ENCODE data around the gene PARVB.

Gene PARVB

GRCh38 chr22:44199866-44200265, 175.8 kb downstream of the PARVB start:
- Histone ChIP-seq H3K4me3 (no peak overlapping the region), H3K36me3 (replicated peaks) (no peaks in the 10 kb centered on the region), H3K4me1 (no peaks in the 10 kb centered on the region), H3K9me3 (no peaks in the 10 kb centered on the region), H3K27me3 (ENCODE audit: low read depth) (no peaks in the 10 kb centered on the region)
- in situ Hi-C loops (cut with MboI; ENCODE audit: low sequenced_read_pairs) = no loop called here
- no peak for DNase-seq (ENCODE audit: low spot score in 2 of 2)

DNA sequence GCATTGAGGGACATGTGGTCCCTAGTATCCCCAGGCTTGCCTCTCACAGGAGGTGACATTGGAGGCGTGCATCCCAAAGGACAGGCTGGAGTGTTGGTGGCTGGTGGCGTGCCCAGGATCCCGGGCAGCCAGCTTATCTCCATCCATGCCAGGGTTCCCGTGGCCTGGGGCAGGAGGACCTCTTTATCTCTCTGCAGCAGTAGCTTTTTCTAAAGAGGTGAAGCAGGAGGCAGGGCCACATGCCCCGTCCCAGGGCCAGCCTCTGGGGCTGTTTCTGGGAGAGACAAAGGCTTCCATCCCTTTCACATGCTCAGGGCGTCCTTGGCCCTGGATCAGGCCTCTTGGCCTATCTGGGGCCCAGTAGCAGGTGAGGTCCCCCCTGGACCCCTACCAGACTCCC, 176.3 kb downstream of the PARVB start:
- in situ Hi-C loops (cut with MboI; ENCODE audit: low sequenced_read_pairs) = no loop called here

DNA sequence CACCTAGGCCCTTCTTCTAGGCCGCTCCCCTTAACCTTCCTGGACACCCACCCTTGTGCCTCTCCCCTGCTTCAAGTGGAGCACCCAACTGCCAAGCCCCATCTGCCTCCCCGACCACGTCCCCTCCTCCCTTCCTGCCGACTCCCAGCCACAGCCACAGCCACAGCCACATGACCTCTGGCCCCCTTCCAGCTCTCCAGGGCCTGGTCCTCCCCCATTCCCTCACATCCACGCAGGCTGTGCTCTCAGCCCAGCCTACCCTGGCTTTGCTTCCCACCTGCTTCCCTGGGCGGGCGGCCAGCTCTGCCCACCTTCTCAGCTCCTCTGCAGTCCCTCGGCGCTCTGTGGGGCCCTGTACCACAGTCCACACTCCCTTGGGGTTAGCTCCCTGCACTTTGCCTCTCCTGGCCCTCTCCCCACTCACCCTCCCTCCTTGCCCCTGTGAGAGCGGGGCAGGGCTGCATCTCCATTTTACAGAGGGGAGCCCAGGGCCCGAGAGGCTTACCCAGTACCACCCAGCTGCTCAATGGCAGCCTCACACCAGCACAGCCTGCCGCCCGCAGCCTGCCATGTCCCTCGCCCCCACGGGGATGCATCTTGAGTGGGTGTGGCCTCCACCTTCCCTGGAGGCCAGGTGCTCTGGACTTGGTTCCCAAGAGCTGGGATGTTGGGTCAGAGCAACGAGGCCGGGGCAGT, 176.9 kb downstream of the PARVB start:
- Histone ChIP-seq H3K4me1 (no peaks in the 10 kb centered on the region), H3K36me3 (replicated peaks) (no peaks in the 10 kb centered on the region), H3K4me3 (no peak overlapping the region), H3K27me3 (ENCODE audit: low read depth) (no peaks in the 10 kb centered on the region), H3K9me3 (no peaks in the 10 kb centered on the region)
- DNase-seq (ENCODE audit: low spot score in 2 of 2) = no peak
- in situ Hi-C loops (cut with MboI; ENCODE audit: low sequenced_read_pairs) = no loop called here

More for the DNA sequence above, 176.3 kb downstream of the PARVB start:
- Histone ChIP-seq H3K27me3 (ENCODE audit: low read depth) (no peaks in the 10 kb centered on the region), H3K4me3 (no peak overlapping the region), H3K4me1 (no peaks in the 10 kb centered on the region), H3K36me3 (replicated peaks) (no peaks in the 10 kb centered on the region), H3K9me3 (no peaks in the 10 kb centered on the region)
- no peak for DNase-seq (ENCODE audit: low spot score in 2 of 2)

DNA sequence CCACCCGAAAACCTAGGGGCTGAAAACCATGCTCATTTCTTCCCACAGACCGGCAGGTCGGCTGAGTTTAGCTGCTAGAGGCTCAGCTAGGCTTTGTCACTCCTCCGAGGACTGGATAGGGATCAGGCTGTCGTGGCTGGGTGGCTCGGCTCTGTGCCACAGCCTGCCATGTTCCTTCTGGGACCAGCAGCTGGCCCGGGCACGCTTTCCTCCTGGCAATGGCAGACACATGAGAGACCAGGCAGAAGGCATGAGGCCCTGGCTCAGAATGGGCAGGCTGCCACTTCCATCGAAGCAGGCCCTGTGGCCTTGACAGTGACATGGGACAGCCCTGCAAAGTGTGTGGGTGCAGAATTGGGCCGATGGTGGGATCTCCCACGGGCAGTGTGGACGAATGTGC, 177.6 kb downstream of the PARVB start:
- Histone ChIP-seq H3K9me3 (no peaks in the 10 kb centered on the region), H3K27me3 (ENCODE audit: low read depth) (no peaks in the 10 kb centered on the region), H3K36me3 (replicated peaks) (no peaks in the 10 kb centered on the region), H3K4me3 (no peak overlapping the region), H3K4me1 (no peaks in the 10 kb centered on the region)
- in situ Hi-C loops (cut with MboI; ENCODE audit: low sequenced_read_pairs) = no loop called here
- DNase-seq (ENCODE audit: low spot score in 2 of 2) = no peak

GRCh38 chr22:44202261-44202789, 178.2 kb downstream of the PARVB start:
- no peak for DNase-seq (ENCODE audit: low spot score in 2 of 2)
- Histone ChIP-seq H3K27me3 (ENCODE audit: low read depth) (no peaks in the 10 kb centered on the region), H3K4me1 (no peaks in the 10 kb centered on the region), H3K9me3 (no peaks in the 10 kb centered on the region), H3K4me3 (no peak overlapping the region), H3K36me3 (replicated peaks) (no peaks in the 10 kb centered on the region)
- in situ Hi-C loops (cut with MboI; ENCODE audit: low sequenced_read_pairs) = no loop called here

GRCh38 chr22:44203203-44203602, 179.1 kb downstream of the PARVB start:
- H3K4me1 ChIP-seq = no peaks in the 10 kb centered on the region
- no peak for DNase-seq (ENCODE audit: low spot score in 2 of 2)
- no peaks in the 10 kb centered on the region for H3K36me3 ChIP-seq (replicated peaks)
- in situ Hi-C loops (cut with MboI; ENCODE audit: low sequenced_read_pairs) = no loop called here
- H3K27me3 ChIP-seq (ENCODE audit: low read depth) = no peaks in the 10 kb centered on the region
- no peak overlapping the region for H3K4me3 ChIP-seq
- no peaks in the 10 kb centered on the region for H3K9me3 ChIP-seq

- H3K4me1 ChIP-seq = no peaks in the 10 kb centered on the region
- in situ Hi-C loops (cut with MboI; ENCODE audit: low sequenced_read_pairs) = no loop called here
- H3K9me3 ChIP-seq = no peaks in the 10 kb centered on the region
- H3K36me3 ChIP-seq (replicated peaks) = no peaks in the 10 kb centered on the region
- no peak overlapping the region for H3K4me3 ChIP-seq
- H3K27me3 ChIP-seq (ENCODE audit: low read depth) = no peaks in the 10 kb centered on the region
- DNase-seq (ENCODE audit: low spot score in 2 of 2) = no peak
These were observed 180.8 kb downstream of the PARVB start for GRCh38 chr22:44204739-44205515.

DNA sequence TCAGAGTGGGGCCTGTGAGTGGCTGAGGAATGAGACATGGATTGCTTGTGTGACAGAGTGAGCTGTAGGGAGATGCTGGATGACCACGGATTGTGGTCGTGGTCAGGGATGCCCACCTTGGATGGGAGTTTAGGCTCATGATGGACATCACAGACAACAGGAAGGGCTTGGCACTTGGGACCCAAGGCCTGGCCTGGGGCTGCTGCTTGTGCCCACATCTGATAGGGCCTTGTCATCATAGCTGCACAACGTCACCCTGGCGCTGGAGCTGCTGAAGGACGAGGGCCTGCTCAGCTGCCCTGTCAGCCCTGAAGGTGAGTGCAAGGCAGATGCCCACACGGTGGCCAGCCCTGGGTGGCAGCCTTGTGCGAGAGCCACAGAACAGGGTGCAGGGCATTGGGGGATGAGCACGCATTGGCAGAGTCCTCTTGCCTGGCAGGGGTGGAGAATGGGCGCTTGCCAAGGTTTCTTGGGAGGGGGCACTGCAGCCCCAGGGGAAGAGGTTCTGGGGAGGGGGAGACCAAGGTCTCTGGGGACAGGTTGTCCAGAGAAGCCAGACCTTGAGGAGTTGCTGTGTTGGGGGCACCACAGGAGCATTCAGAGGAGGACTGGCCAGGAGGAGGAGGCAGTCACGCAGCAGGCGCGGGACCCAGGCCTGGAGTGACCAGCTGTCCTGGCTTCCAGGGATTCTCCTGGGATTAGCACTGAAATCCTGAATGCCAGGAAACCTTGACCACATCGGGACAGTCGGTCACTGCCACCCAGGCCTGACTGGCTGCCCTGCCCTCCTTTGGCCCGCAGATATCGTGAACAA, 181.6 kb downstream of the PARVB start:
- H3K27me3 ChIP-seq (ENCODE audit: low read depth) = no peaks in the 10 kb centered on the region
- H3K4me3 ChIP-seq = no peak overlapping the region
- H3K36me3 ChIP-seq (replicated peaks) = no peaks in the 10 kb centered on the region
- DNase-seq (ENCODE audit: low spot score in 2 of 2) = no peak
- H3K9me3 ChIP-seq = no peaks in the 10 kb centered on the region
- H3K4me1 ChIP-seq = no peaks in the 10 kb centered on the region
- in situ Hi-C loops (cut with MboI; ENCODE audit: low sequenced_read_pairs) = no loop called here

- DNase-seq (ENCODE audit: low spot score in 2 of 2) = no peak
- in situ Hi-C loops (cut with MboI; ENCODE audit: low sequenced_read_pairs) = no loop called here
- Histone ChIP-seq H3K4me3 (no peak overlapping the region), H3K4me1 (no peaks in the 10 kb centered on the region), H3K27me3 (ENCODE audit: low read depth) (no peaks in the 10 kb centered on the region), H3K36me3 (replicated peaks) (no peaks in the 10 kb centered on the region), H3K9me3 (no peaks in the 10 kb centered on the region)
These were observed 182.2 kb downstream of the PARVB start for GRCh38 chr22:44206330-44206645.

DNA sequence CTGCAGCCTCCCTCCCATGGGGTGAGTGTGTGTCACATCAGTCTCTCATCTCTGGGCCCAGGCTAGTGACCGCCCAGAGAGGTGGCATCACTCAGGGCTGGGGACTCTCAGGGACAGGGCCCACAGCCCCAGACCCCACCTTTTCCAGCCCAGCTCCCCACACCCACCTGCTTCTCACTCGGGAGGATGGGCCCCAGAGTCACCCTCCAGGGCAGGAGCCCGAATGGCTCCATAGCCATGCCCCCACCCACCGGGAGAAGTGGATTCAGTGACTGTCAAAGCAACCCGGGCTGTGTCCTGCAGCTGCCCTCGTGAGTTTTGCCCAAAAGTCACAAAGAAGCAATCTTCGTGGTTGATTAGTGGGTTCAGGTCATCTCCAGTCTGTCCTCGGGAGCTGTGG, 182.6 kb downstream of the PARVB start:
- no peak for DNase-seq (ENCODE audit: low spot score in 2 of 2)
- in situ Hi-C loops (cut with MboI; ENCODE audit: low sequenced_read_pairs) = no loop called here
- Histone ChIP-seq H3K36me3 (replicated peaks) (no peaks in the 10 kb centered on the region), H3K4me3 (no peak overlapping the region), H3K27me3 (ENCODE audit: low read depth) (no peaks in the 10 kb centered on the region), H3K4me1 (no peaks in the 10 kb centered on the region), H3K9me3 (no peaks in the 10 kb centered on the region)

DNA sequence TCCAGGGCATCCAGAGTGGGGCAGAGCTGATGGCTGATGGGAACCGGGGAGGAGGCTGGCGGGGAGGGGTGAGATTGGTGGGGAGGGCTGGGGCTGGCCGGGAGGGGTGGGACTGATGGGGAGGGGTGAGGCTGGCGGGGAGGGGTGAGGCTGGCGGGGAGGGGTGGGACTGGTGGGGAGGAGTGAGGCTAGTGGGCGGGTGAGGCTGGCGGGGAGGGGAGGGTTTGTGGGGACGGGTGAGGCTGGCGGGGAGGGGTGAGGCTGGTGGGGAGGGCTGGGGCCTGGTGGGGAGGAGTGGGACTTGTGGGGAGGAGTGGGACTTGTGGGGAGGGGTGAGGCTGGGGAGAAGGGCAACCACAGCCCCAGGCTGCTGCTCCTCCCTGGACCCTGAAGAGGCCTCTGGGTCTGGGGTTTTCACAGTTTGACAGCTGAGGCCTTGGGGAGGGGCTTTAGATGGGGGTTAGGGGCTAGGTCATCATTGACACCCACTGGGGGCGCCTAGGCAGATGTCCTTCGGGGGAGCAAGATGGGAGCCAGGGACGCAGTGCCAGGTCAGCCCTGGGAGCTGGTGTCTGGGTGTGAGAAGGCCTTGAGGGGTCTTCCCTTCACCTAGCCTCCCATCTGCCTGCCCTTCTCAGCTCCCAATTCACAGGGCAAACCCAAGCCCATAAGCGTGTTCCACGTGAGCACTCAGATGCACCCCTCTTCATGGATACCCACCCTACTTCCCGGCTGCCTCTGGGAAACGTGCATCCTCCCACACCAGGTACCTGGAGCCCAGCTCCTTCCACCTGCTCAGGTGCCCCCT, 183.3 kb downstream of the PARVB start:
- in situ Hi-C loops (cut with MboI; ENCODE audit: low sequenced_read_pairs) = no loop called here
- no peaks in the 10 kb centered on the region for H3K4me1 ChIP-seq
- no peaks in the 10 kb centered on the region for H3K27me3 ChIP-seq (ENCODE audit: low read depth)
- no peak overlapping the region for H3K4me3 ChIP-seq
- no peaks in the 10 kb centered on the region for H3K9me3 ChIP-seq
- DNase-seq (ENCODE audit: low spot score in 2 of 2) = no peak
- no peaks in the 10 kb centered on the region for H3K36me3 ChIP-seq (replicated peaks)

DNA sequence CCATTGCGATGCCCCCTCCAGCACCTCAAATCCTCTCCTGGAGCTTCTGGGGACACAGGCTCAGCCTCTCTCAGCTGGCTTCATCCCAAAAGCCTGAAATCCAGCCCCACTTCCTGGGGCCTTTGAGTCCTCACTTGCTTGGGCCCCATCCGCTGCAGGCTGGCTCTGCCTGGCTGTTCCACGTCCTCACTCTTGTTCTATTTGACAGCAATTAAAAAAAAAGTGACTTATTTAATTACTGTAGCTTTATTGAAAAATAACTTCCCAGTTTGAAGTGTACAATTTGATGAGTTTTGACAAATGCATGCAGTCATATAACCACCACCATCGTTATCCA, 183.8 kb downstream of the PARVB start:
- Histone ChIP-seq H3K27me3 (ENCODE audit: low read depth) (no peaks in the 10 kb centered on the region), H3K36me3 (replicated peaks) (no peaks in the 10 kb centered on the region), H3K4me3 (no peak overlapping the region), H3K9me3 (no peaks in the 10 kb centered on the region), H3K4me1 (no peaks in the 10 kb centered on the region)
- in situ Hi-C loops (cut with MboI; ENCODE audit: low sequenced_read_pairs) = no loop called here
- no peak for DNase-seq (ENCODE audit: low spot score in 2 of 2)

DNA sequence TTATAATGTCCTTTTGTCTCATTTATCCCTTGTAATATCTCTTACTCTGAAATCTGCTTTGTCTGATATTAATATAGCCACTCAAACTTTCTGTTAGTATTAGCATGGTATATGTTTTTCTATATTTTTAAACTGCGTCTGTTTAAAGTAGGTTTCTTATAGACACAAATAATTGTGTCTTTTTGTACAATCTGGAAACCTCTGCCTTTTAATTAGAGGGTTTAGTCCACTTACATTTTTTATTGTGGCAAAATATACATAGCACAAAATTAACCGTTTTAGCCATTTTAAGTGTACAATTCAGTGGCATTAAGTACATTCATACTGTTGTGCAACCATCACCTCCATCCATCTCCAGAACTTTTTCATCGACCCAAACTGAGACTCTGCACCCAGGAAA, 185.2 kb downstream of the PARVB start:
- no peaks in the 10 kb centered on the region for H3K4me1 ChIP-seq
- no peak overlapping the region for H3K4me3 ChIP-seq
- H3K36me3 ChIP-seq (replicated peaks) = no peaks in the 10 kb centered on the region
- no peaks in the 10 kb centered on the region for H3K27me3 ChIP-seq (ENCODE audit: low read depth)
- no peak for DNase-seq (ENCODE audit: low spot score in 2 of 2)
- H3K9me3 ChIP-seq = no peaks in the 10 kb centered on the region
- in situ Hi-C loops (cut with MboI; ENCODE audit: low sequenced_read_pairs) = no loop called here
